Upper lobe of left lung (tissue), 6 donors: ENCODE results near the gene ATXN1. TPM values are rescaled to one million over a fixed set of nuclear protein-coding genes. Genes with fewer than 3 reads are reported as not detected.
A peak's percentile ranks its signal among the peaks of the same experiment; 100 is the strongest.

Experiments used
- ATAC-seq, 2 donors: fragments of 200-7000 bp; cut with Tn5 transposase; one replicate each; pipeline ENCODE4 v1.9.1; 2022; ENCODE audit warnings: mild to moderate bottlenecking in 2 of 2, moderate library complexity in 2 of 2; ENCODE audit not compliant: low FRiP score in 2 of 2
- DNase-seq, 2 donors: peaks; one replicate each; pipeline ENCODE4 v3.0.0-alpha.2; 2019 to 2020
- H3K27ac ChIP-seq, 4 donors: fragments of 200-600 bp; sonication (generic); one replicate each; pipeline ENCODE4 v1.5.1; 2016 to 2019
- H3K27me3 ChIP-seq, 4 donors: fragments of 200-600 bp; sonication (generic); one replicate each; pipeline ENCODE4 v1.5.1; 2017 to 2019
- H3K36me3 ChIP-seq, 4 donors: fragments of 200-600 bp; sonication (generic); one replicate each; pipeline ENCODE4 v1.5.1; 2016 to 2019
- H3K4me1 ChIP-seq, 4 donors: fragments of 200-600 bp; sonication (generic); one replicate each; pipeline ENCODE4 v1.5.1; 2018 to 2019
- H3K4me3 ChIP-seq, 4 donors: fragments of 200-600 bp; sonication (generic); one replicate each; pipeline ENCODE4 v1.5.1; 2017 to 2019; ENCODE audit warnings: mild to moderate bottlenecking in 2 of 4, moderate library complexity in 1 of 4
- H3K9me3 ChIP-seq, 4 donors: fragments of 200-600 bp; sonication (generic); one replicate each; pipeline ENCODE4 v1.5.1; 2018 to 2019
- EP300 ChIP-seq, 4 donors: sonication (generic); formaldehyde crosslinking; IDR thresholded peaks; one replicate each; pipeline ENCODE4 v1.5.1; 2017; ENCODE audit warnings: antibody characterized with exemption in 4 of 4, control low read depth in 2 of 4
- POLR2A ChIP-seq, 4 donors: fragments of 450-650 bp; IDR thresholded peaks; one replicate each; pipeline ENCODE4 v1.5.1; 2016 to 2017; ENCODE audit warnings: antibody characterized with exemption in 4 of 4, mild to moderate bottlenecking in 2 of 4
- POLR2AphosphoS5 ChIP-seq, 2 donors: sonication (generic); formaldehyde crosslinking; IDR thresholded peaks; one replicate each; pipeline ENCODE4 v1.5.1; 2017; ENCODE audit warnings: antibody characterized with exemption in 2 of 2
- WGBS, 2 donors: methylation state at CpG; one replicate each; pipeline ENCODE4 v1.1.5; 2017 to 2018; 5-methylcytosine and 5-hydroxymethylcytosine counted together
- total RNA-seq, 6 donors: library from RNA; depleted of rRNA in 4 of 6; stranded (reverse); fragments of >200 nt in 4 of 6; gene quantifications; one replicate each; pipeline versions ENCODE4 v1.1.0 to v1.2.1, GENCODE V29; 2016 to 2021
- TF ChIP-seq, protein P1 (sequence below), 6 experiments: fragments of 450-650 bp in 4 of 6; fragments of 200-600 bp in 2 of 6; sonication (generic) in 2 of 6; IDR thresholded peaks; one replicate each; pipeline ENCODE4 v1.5.1; 2016 to 2019; ENCODE audit warnings: antibody characterized with exemption in 6 of 6
- donor health status: DM: no; HTN: no; CAD: no; lungs with moderate emphysema.
- donor health status: DM: no; HTN: yes; CAD: no; lungs with severe emphysema.

Gene ATXN1
- total RNA-seq, 6 donors from 2014 or later, result 44.2 to 106 (median 71.7) TPM

DNA sequence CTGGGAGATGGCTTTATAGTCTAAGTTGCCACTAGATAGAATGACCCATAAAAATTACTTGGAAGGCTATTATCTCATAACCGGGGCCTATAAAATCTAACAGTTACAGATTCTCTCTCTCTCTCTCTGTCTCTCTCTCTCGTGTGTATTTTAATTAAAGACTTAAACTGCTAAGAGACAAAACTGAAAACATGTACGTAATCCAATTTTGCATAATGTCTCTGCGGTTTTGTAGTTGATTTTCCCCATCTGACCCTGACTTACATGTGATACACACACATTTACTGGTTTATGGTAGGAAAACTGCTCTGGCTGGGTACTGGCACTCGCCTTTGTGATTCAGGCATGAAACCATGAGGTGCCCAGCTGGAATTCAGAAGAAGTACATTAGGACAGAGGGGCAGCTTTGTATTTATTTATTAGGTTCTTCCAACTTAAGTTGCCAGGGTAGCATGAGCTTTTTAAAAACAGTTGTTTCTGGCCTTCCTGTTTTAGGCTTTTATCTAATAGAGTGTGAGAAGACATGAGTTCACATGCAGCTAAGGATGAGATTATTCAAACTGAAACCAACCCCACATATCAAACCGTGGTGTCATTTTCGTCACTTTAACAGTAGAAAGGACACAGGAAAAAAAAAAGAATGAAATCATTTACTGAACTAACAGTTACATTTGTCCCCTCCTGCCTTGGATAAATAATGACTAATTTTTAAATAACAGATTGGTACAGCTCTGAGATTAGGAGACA is 340.4 kb downstream of the ATXN1 start:
- H3K36me3 ChIP-seq, result no peaks in the 10 kb centered on the region
- H3K4me3 ChIP-seq, result no peak overlapping the region
- peaks cover 0 to 12% (median 4%) of the 10 kb centered on the region in 4 donors for H3K4me1 ChIP-seq
- TF ChIP-seq POLR2A (IDR thresholded peaks at IDR 0.05) (no peak), EP300 (IDR thresholded peaks at IDR 0.05) (no peak), POLR2AphosphoS5 (IDR thresholded peaks at IDR 0.05) (no peak)
- TF ChIP-seq, protein P1, sequence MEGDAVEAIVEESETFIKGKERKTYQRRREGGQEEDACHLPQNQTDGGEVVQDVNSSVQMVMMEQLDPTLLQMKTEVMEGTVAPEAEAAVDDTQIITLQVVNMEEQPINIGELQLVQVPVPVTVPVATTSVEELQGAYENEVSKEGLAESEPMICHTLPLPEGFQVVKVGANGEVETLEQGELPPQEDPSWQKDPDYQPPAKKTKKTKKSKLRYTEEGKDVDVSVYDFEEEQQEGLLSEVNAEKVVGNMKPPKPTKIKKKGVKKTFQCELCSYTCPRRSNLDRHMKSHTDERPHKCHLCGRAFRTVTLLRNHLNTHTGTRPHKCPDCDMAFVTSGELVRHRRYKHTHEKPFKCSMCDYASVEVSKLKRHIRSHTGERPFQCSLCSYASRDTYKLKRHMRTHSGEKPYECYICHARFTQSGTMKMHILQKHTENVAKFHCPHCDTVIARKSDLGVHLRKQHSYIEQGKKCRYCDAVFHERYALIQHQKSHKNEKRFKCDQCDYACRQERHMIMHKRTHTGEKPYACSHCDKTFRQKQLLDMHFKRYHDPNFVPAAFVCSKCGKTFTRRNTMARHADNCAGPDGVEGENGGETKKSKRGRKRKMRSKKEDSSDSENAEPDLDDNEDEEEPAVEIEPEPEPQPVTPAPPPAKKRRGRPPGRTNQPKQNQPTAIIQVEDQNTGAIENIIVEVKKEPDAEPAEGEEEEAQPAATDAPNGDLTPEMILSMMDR (IDR thresholded peaks at IDR 0.05), result no peak
- H3K27ac ChIP-seq, result peak overlapping the region; percentile 6 to 19 (median 13)
- no peaks in the 10 kb centered on the region for H3K27me3 ChIP-seq
- H3K9me3 ChIP-seq, result no peaks in the 10 kb centered on the region
- ATAC-seq (peak in 1 of 2 donors; percentile 46), DNase-seq (no peak)
- WGBS, 2 donors, result 61 to 67% methylated on average over 7 of the region's 7 CpGs

DNA sequence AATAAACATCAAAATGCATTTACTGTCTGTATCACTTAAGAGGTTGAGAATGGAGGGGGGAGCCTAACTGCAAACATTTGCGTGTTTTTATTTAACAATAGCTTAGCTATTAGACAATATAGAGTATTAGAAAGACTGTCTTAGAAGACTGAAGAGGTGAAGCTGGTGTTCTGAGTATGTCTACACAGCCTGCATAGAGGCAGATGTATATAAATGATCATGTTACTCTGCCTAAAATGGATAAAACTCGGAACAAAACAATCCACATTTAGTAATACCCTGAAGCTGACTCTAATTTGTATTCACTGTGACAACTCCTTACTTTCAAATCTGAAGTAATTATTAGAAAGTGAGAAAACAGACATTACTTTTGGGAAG is 340.9 kb downstream of the ATXN1 start:
- Histone ChIP-seq H3K4me3 (no peak overlapping the region), H3K36me3 (no peaks in the 10 kb centered on the region), H3K9me3 (no peaks in the 10 kb centered on the region), H3K27me3 (no peaks in the 10 kb centered on the region), H3K4me1 (peaks cover 0 to 12% (median 4%) of the 10 kb centered on the region in 4 donors), H3K27ac (peak overlapping the region in 2 of 4 donors; percentile 8 to 18)
- no peak for TF ChIP-seq POLR2AphosphoS5 (IDR thresholded peaks at IDR 0.05)
- no peak for DNase-seq
- ATAC-seq, result no peak
- WGBS, 2 donors, result 72 to 83% methylated on average over 2 of the region's 2 CpGs

DNA sequence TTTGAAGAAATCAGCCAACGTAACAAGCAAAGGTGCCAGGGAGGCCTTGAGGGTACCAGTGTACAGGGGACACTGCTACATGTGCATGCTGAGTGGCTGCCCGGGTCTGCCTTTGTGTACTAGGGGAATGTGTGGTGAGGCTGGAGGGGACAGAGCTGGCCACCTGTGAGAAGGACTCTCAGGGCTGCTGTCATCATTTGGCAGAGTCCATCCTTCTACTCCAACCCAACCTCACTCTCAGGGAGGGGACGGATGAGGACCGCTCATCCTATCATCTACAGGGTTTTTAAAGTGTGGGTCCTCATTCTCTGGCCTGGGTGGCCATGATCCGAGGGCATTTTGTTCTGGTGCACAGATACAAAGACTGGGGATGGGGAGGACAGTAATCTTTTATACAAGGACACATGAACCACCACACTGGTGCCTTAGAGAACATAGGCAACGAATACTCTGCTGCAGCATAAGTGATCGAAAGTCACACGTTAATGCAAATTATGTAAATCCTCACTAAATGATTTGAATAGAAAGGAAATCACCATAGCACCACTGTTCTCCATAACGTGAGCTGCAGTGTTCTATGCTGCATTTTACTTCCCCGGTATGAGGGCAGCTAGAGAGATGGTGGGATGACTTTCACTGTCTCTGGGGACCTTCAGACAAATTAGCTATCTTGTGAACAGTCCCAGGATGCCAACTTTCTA is 341.5 kb downstream of the ATXN1 start:
- H3K36me3 ChIP-seq, result no peaks in the 10 kb centered on the region
- TF ChIP-seq POLR2AphosphoS5 (IDR thresholded peaks at IDR 0.05), result no peak
- TF ChIP-seq POLR2A (IDR thresholded peaks at IDR 0.05), result no peak
- no peak for TF ChIP-seq EP300 (IDR thresholded peaks at IDR 0.05)
- TF ChIP-seq, protein P1 (IDR thresholded peaks at IDR 0.05), result no peak
- ATAC-seq, result no peak
- H3K27ac ChIP-seq, result peak overlapping the region in 2 of 4 donors; percentile 8 to 18
- 92 to 96% methylated on average over 10 of the region's 10 CpGs for WGBS, 2 donors
- no peaks in the 10 kb centered on the region for H3K9me3 ChIP-seq
- peaks cover 0 to 12% (median 4%) of the 10 kb centered on the region in 4 donors for H3K4me1 ChIP-seq
- H3K27me3 ChIP-seq, result no peaks in the 10 kb centered on the region
- no peak for DNase-seq
- H3K4me3 ChIP-seq, result no peak overlapping the region

DNA sequence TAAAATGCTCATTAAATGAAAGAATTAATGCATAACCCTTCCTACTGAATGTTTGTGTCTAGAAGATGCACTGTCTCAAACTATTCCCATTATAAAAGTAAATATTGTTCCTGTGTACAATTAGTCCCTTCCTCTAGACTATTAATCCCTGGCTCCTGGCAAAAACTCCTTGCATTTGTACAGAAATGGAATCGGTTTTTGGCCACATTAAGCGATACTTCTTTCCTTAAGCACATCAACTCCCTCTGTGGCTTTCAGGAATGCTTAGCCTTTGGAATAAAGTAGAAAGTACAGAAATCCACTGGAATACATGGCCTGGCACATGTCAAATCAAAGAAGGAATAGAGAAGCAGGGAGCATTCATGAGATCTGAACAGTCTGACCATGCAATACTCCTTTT is 343.1 kb downstream of the ATXN1 start:
- ATAC-seq, result no peak
- 80 to 81% methylated on average over 2 of the region's 2 CpGs for WGBS, 2 donors
- H3K36me3 ChIP-seq, result no peaks in the 10 kb centered on the region
- H3K27ac ChIP-seq, result no peak overlapping the region
- H3K27me3 ChIP-seq, result no peaks in the 10 kb centered on the region
- H3K9me3 ChIP-seq, result no peaks in the 10 kb centered on the region
- no peak for DNase-seq
- H3K4me3 ChIP-seq, result no peak overlapping the region
- TF ChIP-seq EP300 (IDR thresholded peaks at IDR 0.05) (no peak), POLR2AphosphoS5 (IDR thresholded peaks at IDR 0.05) (no peak), POLR2A (IDR thresholded peaks at IDR 0.05) (no peak)
- TF ChIP-seq, protein P1 (IDR thresholded peaks at IDR 0.05), result no peak
- peaks cover 0 to 16% (median 9%) of the 10 kb centered on the region in 4 donors for H3K4me1 ChIP-seq

DNA sequence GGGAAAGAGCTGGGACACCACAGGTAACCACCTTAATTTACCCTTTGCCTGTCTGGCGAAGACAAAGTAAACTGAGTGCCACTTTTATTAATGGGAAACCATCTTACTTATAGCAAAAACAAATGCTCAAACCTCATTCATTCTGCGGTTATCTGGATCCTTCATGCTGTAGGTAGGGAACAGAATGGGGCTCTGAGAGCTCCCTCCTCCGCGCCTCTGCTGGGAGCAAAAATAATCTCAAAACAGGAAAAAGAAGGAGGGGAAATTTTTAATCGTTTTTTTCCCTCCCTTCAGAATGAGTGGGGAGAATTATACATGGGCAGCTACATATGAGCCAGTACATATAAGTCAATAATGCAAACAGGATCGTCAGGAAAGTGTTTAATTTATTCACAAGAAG is 345.6 kb downstream of the ATXN1 start:
- DNase-seq (no peak), ATAC-seq (no peak)
- Histone ChIP-seq H3K4me3 (no peak overlapping the region), H3K36me3 (no peaks in the 10 kb centered on the region), H3K4me1 (peaks cover 0 to 8% (median 5%) of the 10 kb centered on the region in 4 donors), H3K27ac (no peak overlapping the region), H3K27me3 (no peaks in the 10 kb centered on the region), H3K9me3 (no peaks in the 10 kb centered on the region)
- no peak for TF ChIP-seq POLR2AphosphoS5 (IDR thresholded peaks at IDR 0.05)
- TF ChIP-seq, protein P1 (IDR thresholded peaks at IDR 0.05), result no peak
- no peak for TF ChIP-seq EP300 (IDR thresholded peaks at IDR 0.05)
- no peak for TF ChIP-seq POLR2A (IDR thresholded peaks at IDR 0.05)
- 84 to 87% methylated on average over 6 of the region's 6 CpGs for WGBS, 2 donors
